ENCODE results near the gene FXR2. TPM values are rescaled to one million over a fixed set of nuclear protein-coding genes. Genes with fewer than 3 reads are reported as not detected.

The FXR2 gene
- 40.0 and 60.8 TPM in 2 replicates for total RNA-seq

GRCh38 chr17:7614425-7615264, at the start of gene FXR2:
TSS of gene FXR2 (minus strand) at chr17:7614897. CDS start at chr17:7614532, 365 bp downstream.

GRCh38 chr17:7650509-7651096, 35.9 kb upstream of the FXR2 start, which contains the start of gene ATP1B2:
TSS of gene ATP1B2 (plus strand) at chr17:7650926. CDS start at chr17:7651519, 593 bp downstream.

GRCh38 chr17:7629939-7630571, 15.4 kb upstream of the FXR2 start, which contains the start of gene SHBG:
TSS of gene SHBG (plus strand) at chr17:7630135. CDS start at chr17:7630173, 38 bp downstream.

GRCh38 chr17:7627250-7628121, 12.8 kb upstream of the FXR2 start, which contains the start of gene SAT2:
TSS of gene SAT2 (minus strand) at chr17:7627821. CDS start at chr17:7627635, 186 bp downstream.

GRCh38 chr17:7589891-7590691, 24.6 kb downstream of the FXR2 start, which contains the start of gene SOX15:
TSS of gene SOX15 (minus strand) at chr17:7590094. CDS start at chr17:7589676, 418 bp downstream.

GRCh38 chr17:7583253-7584109, 31.2 kb downstream of the FXR2 start, which contains the start of gene MPDU1:
TSS of gene MPDU1 (plus strand) at chr17:7583852. CDS start at chr17:7583863, 11 bp downstream.

GRCh38 chr17:7579001-7579833, 35.5 kb downstream of the FXR2 start, which contains the start of gene CD68:
TSS of gene CD68 (plus strand) at chr17:7579638. CDS start at chr17:7579678, 40 bp downstream.

GRCh38 chr17:7561589-7562207, 53.0 kb downstream of the FXR2 start, which contains the start of gene SENP3:
TSS of gene SENP3 (plus strand) at chr17:7561919. CDS start at chr17:7563077, 1,158 bp downstream.

GRCh38 chr17:7558544-7559319, 56.0 kb downstream of the FXR2 start, which contains the start of gene TNFSF13:
TSS of gene TNFSF13 (plus strand) at chr17:7558750. CDS start at chr17:7559040, 290 bp downstream.

GRCh38 chr17:7548585-7549400, 65.9 kb downstream of the FXR2 start, which contains the start of gene TNFSF12:
TSS of gene TNFSF12 (plus strand) at chr17:7549058. CDS start at chr17:7549154, 96 bp downstream.

Small RNA genes lying within 50 kb of the gene (small RNA-seq; reads per million reads assigned to genes)
- gene CD68 (ENCODE audit: low replicate concordance) (not detected), gene SNORA48 (ENCODE audit: low replicate concordance) (not detected), gene SNORD10 (ENCODE audit: low replicate concordance) (not detected)

Other genes with a start within 250 kb of the FXR2 start
- gene TNK1, start 233.8 kb downstream of the FXR2 start, total RNA-seq: 0.22 TPM in 1 of 2 replicates, not detected in the other
- gene PLSCR3, start 220.4 kb downstream of the FXR2 start, total RNA-seq: 23.6 and 28.1 TPM in 2 replicates
- 33.3 and 54.4 TPM in 2 replicates for gene TMEM256, start 210.8 kb downstream of the FXR2 start, total RNA-seq
- gene NLGN2, start 207.1 kb downstream of the FXR2 start, total RNA-seq: 5.2 and 5.7 TPM in 2 replicates
- gene SPEM1, start 194.6 kb downstream of the FXR2 start, total RNA-seq: not detected in 2 replicates
- gene SPEM2, start 189.3 kb downstream of the FXR2 start, total RNA-seq: not detected in 2 replicates
- not detected in 2 replicates for gene SPEM3, start 186.0 kb downstream of the FXR2 start, total RNA-seq
- 1.1 and 2.1 TPM in 2 replicates for gene TMEM102, start 179.5 kb downstream of the FXR2 start, total RNA-seq
- under 0.01 and 0.44 TPM in 2 replicates for gene FGF11, start 175.4 kb downstream of the FXR2 start, total RNA-seq
- 2.9 and 3.3 TPM in 2 replicates for gene CHRNB1, start 169.8 kb downstream of the FXR2 start, total RNA-seq
- gene ZBTB4, start 135.3 kb downstream of the FXR2 start, total RNA-seq: 24.3 and 35.8 TPM in 2 replicates
- not detected in 2 replicates for gene SLC35G6, start 133.5 kb downstream of the FXR2 start, total RNA-seq
- gene POLR2A, start 130.5 kb downstream of the FXR2 start, total RNA-seq: 75.7 and 125 TPM in 2 replicates
- gene TNFSF12, start 65.8 kb downstream of the FXR2 start, total RNA-seq: 10.2 and 10.7 TPM in 2 replicates
- gene TNFSF13, start 56.1 kb downstream of the FXR2 start, total RNA-seq: 0.44 and 0.72 TPM in 2 replicates
- gene SENP3, start 53.0 kb downstream of the FXR2 start, total RNA-seq: 56.9 and 109 TPM in 2 replicates
- gene CD68, start 35.3 kb downstream of the FXR2 start, total RNA-seq: 16.9 and 20.6 TPM in 2 replicates
- gene MPDU1, start 31.0 kb downstream of the FXR2 start, total RNA-seq: 103 and 203 TPM in 2 replicates
- 0.22 and 0.57 TPM in 2 replicates for gene SOX15, start 24.8 kb downstream of the FXR2 start, total RNA-seq
- 16.5 and 26.0 TPM in 2 replicates for gene SAT2, start 12.9 kb upstream of the FXR2 start, total RNA-seq
- 1.8 TPM in 1 of 2 replicates, not detected in the other for gene SHBG, start 15.2 kb upstream of the FXR2 start, total RNA-seq
- not detected in 2 replicates for gene ATP1B2, start 36.0 kb upstream of the FXR2 start, total RNA-seq
- 56.4 and 82.5 TPM in 2 replicates for gene TP53, start 72.6 kb upstream of the FXR2 start, total RNA-seq
- 3.3 and 15.7 TPM in 2 replicates for gene WRAP53, start 73.6 kb upstream of the FXR2 start, total RNA-seq
- 0.72 and 1.5 TPM in 2 replicates for gene EFNB3, start 90.3 kb upstream of the FXR2 start, total RNA-seq
- gene DNAH2, start 102.8 kb upstream of the FXR2 start, total RNA-seq: 0.88 TPM in 1 of 2 replicates, not detected in the other
- gene KDM6B, start 219.3 kb upstream of the FXR2 start, total RNA-seq: 7.2 and 8.0 TPM in 2 replicates
- gene TMEM88, start 240.2 kb upstream of the FXR2 start, total RNA-seq: 1.4 and 10.7 TPM in 2 replicates
- gene NAA38, start 242.7 kb upstream of the FXR2 start, total RNA-seq: 37.7 and 40.0 TPM in 2 replicates
- 6.1 and 8.0 TPM in 2 replicates for gene CYB5D1, start 243.1 kb upstream of the FXR2 start, total RNA-seq